A673 (cell line): ENCODE data around the gene POLD4. TPM values are rescaled to one million over a fixed set of nuclear protein-coding genes. Genes with fewer than 3 reads are reported as not detected.

Source experiments
- BruUV-seq: library from RNA; stranded (reverse); fragments of 400-500 nt; replicated peaks from 2 replicates; lab custom pipeline; 2021; lab: Mats Ljungman, UMichigan
- CTCF ChIA-PET: fragments of 300-600 bp; sonication (Branson Sonifier 250); formaldehyde crosslinking; loops from one replicate; lab custom pipeline; 2022; ENCODE audit warnings: antibody characterized with exemption; lab: Charles Lee
- POLR2A ChIA-PET: fragments of 300-600 bp; sonication (Branson Sonifier 250); formaldehyde crosslinking; loops from one replicate; lab custom pipeline; 2022; ENCODE audit warnings: antibody characterized with exemption; ENCODE audit not compliant: low non-redundant PET; lab: Charles Lee
- DNase-seq: peaks from one replicate; pipeline ENCODE4 v3.0.0-alpha.2; 2015; ENCODE audit warnings: low spot score
- H3K27ac ChIP-seq: fragments of 200-600 bp; sonication (generic); 2 replicates; pipeline ENCODE4 v1.5.1; 2016; ENCODE audit warnings: mixed run types, low read depth, mild to moderate bottlenecking, mixed read lengths, antibody characterized with exemption, low read length; ENCODE audit not compliant: poor library complexity, severe bottlenecking
- H3K27me3 ChIP-seq: fragments of 200-600 bp; sonication (generic); replicated peaks from 2 replicates; pipeline ENCODE4 v1.6.1; 2017; ENCODE audit warnings: mixed run types, low read depth, mild to moderate bottlenecking, mixed read lengths, antibody characterized with exemption, low read length; ENCODE audit not compliant: insufficient read depth, poor library complexity
- H3K36me3 ChIP-seq: fragments of 200-600 bp; sonication (generic); 2 replicates; pipeline ENCODE4 v1.6.1; 2016; ENCODE audit warnings: mixed run types, mild to moderate bottlenecking, mixed read lengths, antibody characterized with exemption, low read length; ENCODE audit not compliant: insufficient read depth, poor library complexity, severe bottlenecking
- H3K4me1 ChIP-seq: fragments of 200-600 bp; sonication (generic); 2 replicates; pipeline ENCODE4 v1.6.1; 2017; ENCODE audit warnings: mixed run types, mild to moderate bottlenecking, mixed read lengths, antibody characterized with exemption, low read length; ENCODE audit not compliant: insufficient read depth, poor library complexity, severe bottlenecking
- H3K4me3 ChIP-seq: fragments of 200-600 bp; sonication (generic); 2 replicates; pipeline ENCODE4 v1.5.1; 2016; ENCODE audit warnings: low read depth, mixed run types, mild to moderate bottlenecking, mixed read lengths, low read length; ENCODE audit not compliant: poor library complexity, severe bottlenecking
- H3K9me3 ChIP-seq: fragments of 200-600 bp; sonication (generic); 2 replicates; pipeline ENCODE4 v1.6.1; 2016; ENCODE audit warnings: mixed run types, low read depth, mild to moderate bottlenecking, mixed read lengths, antibody characterized with exemption, low read length; ENCODE audit not compliant: poor library complexity, severe bottlenecking
- EZH2 ChIP-seq: fragments of 200-600 bp; sonication (generic); IDR thresholded peaks from 2 replicates; pipeline ENCODE4 v1.6.1; 2017; ENCODE audit warnings: borderline replicate concordance, low read depth, mild to moderate bottlenecking, mixed read lengths, antibody characterized with exemption, low read length; ENCODE audit not compliant: poor library complexity, severe bottlenecking
- intact Hi-C: fragments of 100-400 bp; cut with micrococcal nuclease; formaldehyde crosslinking; loops from one replicate; pipeline ENCODE4 v1.10.0; 2022; ENCODE audit not compliant: unreplicated experiment
- total RNA-seq: library from RNA; stranded (reverse); gene quantifications from 2 replicates; pipeline ENCODE4 v1.2.3, GENCODE V29; 2021
- TF ChIP-seq, protein P1 (sequence below): fragments of 300-800, 200-600 bp; sonication (generic); conservative IDR thresholded peaks from 2 replicates; pipeline ENCODE4 v1.5.1; 2017; ENCODE audit warnings: low read depth, mild to moderate bottlenecking, antibody characterized with exemption, low read length, moderate library complexity, mixed read lengths

The POLD4 gene
- total RNA-seq, 1 experiment from 2014 or later, result 13.2 TPM

DNA sequence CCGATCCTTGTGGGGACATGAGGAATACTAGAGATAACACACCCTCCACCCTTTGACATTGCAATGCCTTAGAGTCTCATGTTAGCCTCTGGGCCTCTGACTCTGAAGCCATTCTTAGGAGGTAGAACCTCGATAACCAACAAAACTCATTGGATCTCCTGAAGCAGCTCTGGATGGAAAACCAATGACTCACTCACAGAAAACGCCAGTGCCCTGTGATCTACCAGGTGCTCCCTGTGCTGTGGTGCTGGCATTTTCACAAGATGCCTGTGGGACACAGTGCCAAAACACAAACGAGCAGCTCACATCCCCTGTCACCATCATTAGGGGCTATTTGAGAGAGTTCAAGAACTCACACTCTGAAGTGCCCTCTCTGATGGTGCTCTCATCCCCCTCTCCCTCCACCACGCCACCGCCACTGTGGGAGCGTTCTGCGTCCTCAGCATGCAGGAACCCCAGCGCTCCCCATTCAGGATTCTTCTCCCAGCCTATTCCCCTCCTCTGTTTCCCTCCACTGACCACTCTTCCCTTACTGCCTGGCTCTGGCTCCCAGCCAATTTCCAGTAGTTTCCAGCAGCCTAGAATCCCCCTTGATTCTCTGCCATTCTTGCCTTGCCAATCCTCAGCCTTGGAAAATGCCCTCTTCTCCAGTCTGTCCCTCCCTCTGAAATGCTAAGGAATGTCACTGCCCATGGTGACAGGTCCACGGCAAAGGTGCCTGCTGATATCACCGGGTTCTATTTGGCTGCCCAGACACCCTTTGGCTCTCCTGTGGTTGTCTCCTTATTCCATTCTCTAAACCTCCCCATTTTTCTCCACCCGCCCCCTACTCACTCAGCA, 4.7 kb upstream of the POLD4 start:
- intact Hi-C loops, result loop anchor here (1.0 kb wide), 1 partner anchor 24 kb away; no protein-coding TSS in a partner anchor
- no peak overlapping the region for H3K27ac ChIP-seq
- no peaks in the 10 kb centered on the region for H3K27me3 ChIP-seq
- no peaks in the 10 kb centered on the region for H3K36me3 ChIP-seq
- H3K4me3 ChIP-seq, result no peak overlapping the region
- BruUV-seq, result no TSS peak
- no peak for DNase-seq
- ChIA-PET CTCF (interaction anchor here (0.5 to 3.4 kb wide), 3 partner anchors 13 to 44 kb away, joined by 3 to 62 read pairs (median 7); no protein-coding TSS in a partner anchor), POLR2A (no interaction called here)
- H3K4me1 ChIP-seq, result peaks cover 16% of the 10 kb centered on the region
- no peaks in the 10 kb centered on the region for H3K9me3 ChIP-seq
- TF ChIP-seq EZH2, result no peak
- TF ChIP-seq, protein P1, sequence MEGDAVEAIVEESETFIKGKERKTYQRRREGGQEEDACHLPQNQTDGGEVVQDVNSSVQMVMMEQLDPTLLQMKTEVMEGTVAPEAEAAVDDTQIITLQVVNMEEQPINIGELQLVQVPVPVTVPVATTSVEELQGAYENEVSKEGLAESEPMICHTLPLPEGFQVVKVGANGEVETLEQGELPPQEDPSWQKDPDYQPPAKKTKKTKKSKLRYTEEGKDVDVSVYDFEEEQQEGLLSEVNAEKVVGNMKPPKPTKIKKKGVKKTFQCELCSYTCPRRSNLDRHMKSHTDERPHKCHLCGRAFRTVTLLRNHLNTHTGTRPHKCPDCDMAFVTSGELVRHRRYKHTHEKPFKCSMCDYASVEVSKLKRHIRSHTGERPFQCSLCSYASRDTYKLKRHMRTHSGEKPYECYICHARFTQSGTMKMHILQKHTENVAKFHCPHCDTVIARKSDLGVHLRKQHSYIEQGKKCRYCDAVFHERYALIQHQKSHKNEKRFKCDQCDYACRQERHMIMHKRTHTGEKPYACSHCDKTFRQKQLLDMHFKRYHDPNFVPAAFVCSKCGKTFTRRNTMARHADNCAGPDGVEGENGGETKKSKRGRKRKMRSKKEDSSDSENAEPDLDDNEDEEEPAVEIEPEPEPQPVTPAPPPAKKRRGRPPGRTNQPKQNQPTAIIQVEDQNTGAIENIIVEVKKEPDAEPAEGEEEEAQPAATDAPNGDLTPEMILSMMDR, result no peak

DNA sequence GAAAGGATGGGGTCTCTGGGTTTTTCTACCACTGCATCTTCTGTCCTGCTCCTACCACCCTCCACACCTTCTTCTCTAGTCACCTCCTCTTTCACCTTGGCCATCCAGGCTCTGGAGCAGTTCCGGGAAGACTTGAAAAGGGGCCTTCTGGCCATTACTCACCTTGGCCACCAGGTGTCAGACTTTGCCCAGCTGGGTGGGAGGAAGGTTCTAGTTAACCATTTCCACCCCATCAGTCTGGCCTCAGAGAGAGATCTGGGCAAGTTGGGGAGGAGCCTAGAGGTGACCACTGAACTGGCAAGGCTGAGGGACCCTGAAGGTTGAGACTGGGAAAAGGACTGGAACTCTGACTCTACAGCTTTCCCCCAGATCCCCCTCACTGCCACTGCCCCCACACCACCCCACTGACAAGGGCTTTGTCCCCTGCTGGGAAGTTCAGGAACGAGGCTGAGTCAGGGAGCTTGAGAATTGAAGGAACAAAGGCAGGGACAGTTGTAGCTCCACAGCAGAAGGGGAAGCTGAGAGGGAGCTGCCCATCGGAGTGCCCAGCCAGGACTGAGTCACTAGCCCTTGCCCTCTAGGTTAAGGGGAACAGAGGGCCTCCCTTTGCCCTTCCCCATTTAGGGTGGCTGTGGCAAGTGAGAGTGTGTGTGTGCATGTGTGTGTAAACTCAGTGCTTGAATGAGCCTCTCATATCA, 3.7 kb upstream of the POLD4 start:
- POLR2A ChIA-PET, result interaction anchor here (0.6 kb wide), 1 partner anchor 94 kb away, joined by 3 read pairs; no protein-coding TSS in a partner anchor
- H3K4me3 ChIP-seq, result no peak overlapping the region
- no peak for TF ChIP-seq EZH2
- TF ChIP-seq, protein P1, result peak; percentile 96
- H3K4me1 ChIP-seq, result peaks cover 21% of the 10 kb centered on the region
- CTCF ChIA-PET, result interaction anchor here (0.5 to 3.4 kb wide), 7 partner anchors 10 to 226 kb away, joined by 3 to 62 read pairs (median 6); partner anchors contain the start of gene CLCF1
- H3K27ac ChIP-seq, result no peak overlapping the region
- H3K36me3 ChIP-seq, result no peaks in the 10 kb centered on the region
- DNase-seq, result peak; percentile 88
- no peaks in the 10 kb centered on the region for H3K27me3 ChIP-seq
- intact Hi-C loops, result loop anchor here (1.0 kb wide), 1 partner anchor 25 kb away; no protein-coding TSS in a partner anchor
- BruUV-seq, result no TSS peak
- no peaks in the 10 kb centered on the region for H3K9me3 ChIP-seq

DNA sequence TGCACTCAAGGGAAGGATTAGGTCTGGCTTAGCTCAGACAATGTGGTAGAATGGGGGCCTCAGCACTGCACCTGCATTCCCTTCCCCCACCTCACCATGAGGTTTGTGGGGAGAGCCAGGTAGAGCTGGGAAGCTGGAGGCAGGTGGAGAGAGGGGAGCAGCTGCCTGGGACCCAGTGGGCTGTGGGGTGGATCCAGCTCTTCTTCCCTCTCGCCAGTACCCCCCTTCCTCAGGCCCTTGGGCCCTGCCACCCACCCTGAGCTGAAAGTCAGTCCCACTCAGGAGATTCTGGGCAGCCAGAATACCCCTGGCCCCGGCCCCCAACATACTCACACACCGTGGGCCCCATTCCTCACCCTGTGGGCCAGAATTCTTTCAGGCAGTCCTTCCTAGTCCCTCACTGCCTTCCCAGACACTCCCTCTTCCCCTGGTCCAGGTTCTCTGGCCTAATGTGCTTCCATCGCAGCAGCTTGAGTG, 3.1 kb upstream of the POLD4 start:
- POLR2A ChIA-PET, result interaction anchor here (0.6 kb wide), 1 partner anchor 94 kb away, joined by 3 read pairs; no protein-coding TSS in a partner anchor
- intact Hi-C loops, result no loop called here
- Histone ChIP-seq H3K9me3 (no peaks in the 10 kb centered on the region), H3K27ac (no peak overlapping the region), H3K36me3 (no peaks in the 10 kb centered on the region), H3K4me3 (no peak overlapping the region), H3K27me3 (no peaks in the 10 kb centered on the region), H3K4me1 (peaks cover 24% of the 10 kb centered on the region)
- CTCF ChIA-PET, result interaction anchor here (0.7 to 3.4 kb wide), 3 partner anchors 9 to 25 kb away, joined by 3 to 62 read pairs (median 7); no protein-coding TSS in a partner anchor
- no peak for TF ChIP-seq EZH2
- TF ChIP-seq, protein P1, result no peak
- BruUV-seq, result no TSS peak
- DNase-seq, result no peak
